Astrocyte (in vitro differentiated cells and primary cell): ENCODE measurements around the gene CABLES2. TPM values are rescaled to one million over a fixed set of nuclear protein-coding genes. Genes with fewer than 3 reads are reported as not detected.

ENCODE experiments used
- DNase-seq: peaks from one replicate; pipeline ENCODE4 v3.0.0-alpha.2; 2010; ENCODE audit warnings: low read depth
- FAIRE-seq: peaks from 2 replicates; lab custom pipeline; 2011; peaks lifted over from hg19 to GRCh38; lab: Jason Lieb, UNC
- H2AFZ ChIP-seq: 2 replicates; pipeline ENCODE4 v1.6.0; 2012; ENCODE audit warnings: low read depth, low read length, inconsistent platforms
- H3K27ac ChIP-seq: 2 replicates; pipeline ENCODE4 v1.5.1; 2011; ENCODE audit warnings: low read depth, low read length, inconsistent platforms
- H3K27me3 ChIP-seq: 2 replicates; pipeline ENCODE4 v1.6.0; 2011; ENCODE audit warnings: low read length, inconsistent platforms; ENCODE audit not compliant: insufficient read depth
- H3K36me3 ChIP-seq: 2 replicates; pipeline ENCODE4 v1.5.1; 2011; ENCODE audit warnings: low read length, inconsistent platforms; ENCODE audit not compliant: insufficient read depth
- H3K4me1 ChIP-seq: 2 replicates; pipeline ENCODE4 v1.5.1; 2011; ENCODE audit warnings: low read length, inconsistent platforms; ENCODE audit not compliant: insufficient read depth
- H3K4me2 ChIP-seq: 2 replicates; pipeline ENCODE4 v1.6.0; 2012; ENCODE audit warnings: low read length, inconsistent platforms
- H3K4me3 ChIP-seq: 2 replicates; pipeline ENCODE4 v1.5.1; 2011; ENCODE audit warnings: low read depth, mild to moderate bottlenecking, low read length, inconsistent platforms; ENCODE audit not compliant: insufficient read depth
- H3K79me2 ChIP-seq: 2 replicates; pipeline ENCODE4 v1.6.0; 2012; ENCODE audit warnings: mild to moderate bottlenecking, low read length, inconsistent platforms; ENCODE audit not compliant: insufficient read depth
- H3K9ac ChIP-seq: 2 replicates; pipeline ENCODE4 v1.6.0; 2012; ENCODE audit warnings: mild to moderate bottlenecking, low read length, inconsistent platforms
- H3K9me3 ChIP-seq: 2 replicates; pipeline ENCODE4 v1.5.1; 2012; ENCODE audit warnings: low read depth, mild to moderate bottlenecking, low read length, inconsistent platforms; ENCODE audit not compliant: insufficient read depth
- H4K20me1 ChIP-seq: 2 replicates; pipeline ENCODE4 v1.6.0; 2012; ENCODE audit warnings: low read length, inconsistent platforms; ENCODE audit not compliant: insufficient read depth
- H3K27ac Mint-ChIP-seq: one replicate; pipeline ENCODE4 v1.8.0; 2021; ENCODE audit warnings: mild to moderate bottlenecking, mixed read lengths; ENCODE audit not compliant: unreplicated experiment
- H3K27me3 Mint-ChIP-seq: one replicate; pipeline ENCODE4 v1.8.0; 2021; ENCODE audit warnings: low read depth, mixed read lengths; ENCODE audit not compliant: unreplicated experiment
- H3K36me3 Mint-ChIP-seq: one replicate; pipeline ENCODE4 v1.8.0; 2021; ENCODE audit warnings: low read depth, mixed read lengths; ENCODE audit not compliant: unreplicated experiment
- H3K4me1 Mint-ChIP-seq: one replicate; pipeline ENCODE4 v1.8.0; 2021; ENCODE audit warnings: low read depth, mixed read lengths; ENCODE audit not compliant: unreplicated experiment
- H3K4me3 Mint-ChIP-seq: one replicate; pipeline ENCODE4 v1.8.0; 2021; ENCODE audit warnings: mild to moderate bottlenecking, moderate library complexity, mixed read lengths; ENCODE audit not compliant: unreplicated experiment
- H3K9me3 Mint-ChIP-seq: one replicate; pipeline ENCODE4 v1.8.0; 2021; ENCODE audit warnings: mild to moderate bottlenecking, mixed read lengths; ENCODE audit not compliant: unreplicated experiment
- EZH2 ChIP-seq: IDR thresholded peaks from 2 replicates; pipeline ENCODE4 v1.6.1; 2012; ENCODE audit warnings: mild to moderate bottlenecking, low read length, inconsistent platforms; ENCODE audit not compliant: insufficient read depth
- total RNA-seq: library from RNA; stranded (reverse); gene quantifications from 2 replicates; pipeline ENCODE4 v1.2.1, GENCODE V29; 2021
- TF ChIP-seq, protein P1 (sequence below): IDR thresholded peaks from 2 replicates; pipeline ENCODE4 v1.5.1; 2011; ENCODE audit warnings: low read depth, mild to moderate bottlenecking, inconsistent platforms, low read length, moderate library complexity; ENCODE audit not compliant: insufficient read depth

CABLES2 gene
- total RNA-seq, 1 donor from 2014 or later, result 4.4 TPM

DNA sequence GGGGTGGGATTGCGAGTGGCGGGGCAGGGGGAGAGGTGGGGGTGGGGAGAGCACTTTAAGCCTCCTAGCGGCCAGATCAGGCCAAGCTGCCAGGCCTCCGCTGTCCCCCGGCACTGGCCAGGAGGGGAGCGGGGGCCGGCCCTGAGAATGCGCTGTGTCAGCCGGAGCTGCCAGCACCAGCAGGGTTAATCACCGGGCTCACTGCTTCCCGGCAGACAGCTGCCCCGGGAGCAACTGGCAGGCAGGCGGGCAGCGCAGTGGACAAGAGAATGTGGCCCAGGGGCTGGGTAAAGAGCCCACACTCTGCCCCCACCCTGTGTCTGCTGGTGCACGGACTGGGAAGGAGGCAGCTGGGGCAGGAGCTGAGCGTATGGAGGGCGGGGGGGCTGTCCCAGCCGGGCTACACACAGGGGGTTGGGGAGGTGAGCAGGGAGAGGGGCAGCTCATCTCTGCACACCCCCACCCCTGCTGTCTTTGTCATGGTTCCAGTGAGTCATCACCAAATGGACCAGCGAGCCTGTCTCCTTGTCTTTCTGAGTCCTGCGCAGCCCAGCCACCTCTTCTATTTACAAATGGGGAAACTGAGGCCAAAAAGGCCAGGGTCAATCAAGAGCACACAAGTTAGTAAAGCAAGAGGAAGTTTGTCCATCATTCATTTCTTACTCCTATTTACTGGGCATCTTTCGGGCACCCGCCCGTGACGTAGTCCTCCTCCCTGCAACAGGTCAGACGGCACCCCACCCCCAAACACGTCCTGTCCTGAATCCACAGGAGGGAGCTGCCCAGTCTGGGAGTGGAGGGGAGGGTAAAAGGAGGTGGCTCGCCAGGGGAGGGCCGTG, 37.9 kb downstream of the CABLES2 start:
- Histone ChIP-seq H3K4me2 (peak overlapping the region; percentile 79), H3K27ac (no peak overlapping the region), H3K4me3 (no peak overlapping the region), H2AFZ (no peak overlapping the region), H3K9ac (peak overlapping the region; percentile 15), H3K9me3 (no peaks in the 10 kb centered on the region), H3K4me1 (peaks cover 54% of the 10 kb centered on the region), H4K20me1 (peaks cover 35% of the 10 kb centered on the region), H3K27me3 (no peaks in the 10 kb centered on the region), H3K79me2 (peaks cover 8% of the 10 kb centered on the region), H3K36me3 (no peaks in the 10 kb centered on the region)
- Mint-ChIP-seq H3K36me3 (no peaks in the 10 kb centered on the region), H3K4me1 (peaks cover 25% of the 10 kb centered on the region), H3K9me3 (no peaks in the 10 kb centered on the region), H3K4me3 (peak overlapping the region; percentile 79), H3K27me3 (no peaks in the 10 kb centered on the region), H3K27ac (peak overlapping the region; percentile 87)
- FAIRE-seq (no peak), DNase-seq (no peak)
- no peak for TF ChIP-seq EZH2
- TF ChIP-seq, protein P1, sequence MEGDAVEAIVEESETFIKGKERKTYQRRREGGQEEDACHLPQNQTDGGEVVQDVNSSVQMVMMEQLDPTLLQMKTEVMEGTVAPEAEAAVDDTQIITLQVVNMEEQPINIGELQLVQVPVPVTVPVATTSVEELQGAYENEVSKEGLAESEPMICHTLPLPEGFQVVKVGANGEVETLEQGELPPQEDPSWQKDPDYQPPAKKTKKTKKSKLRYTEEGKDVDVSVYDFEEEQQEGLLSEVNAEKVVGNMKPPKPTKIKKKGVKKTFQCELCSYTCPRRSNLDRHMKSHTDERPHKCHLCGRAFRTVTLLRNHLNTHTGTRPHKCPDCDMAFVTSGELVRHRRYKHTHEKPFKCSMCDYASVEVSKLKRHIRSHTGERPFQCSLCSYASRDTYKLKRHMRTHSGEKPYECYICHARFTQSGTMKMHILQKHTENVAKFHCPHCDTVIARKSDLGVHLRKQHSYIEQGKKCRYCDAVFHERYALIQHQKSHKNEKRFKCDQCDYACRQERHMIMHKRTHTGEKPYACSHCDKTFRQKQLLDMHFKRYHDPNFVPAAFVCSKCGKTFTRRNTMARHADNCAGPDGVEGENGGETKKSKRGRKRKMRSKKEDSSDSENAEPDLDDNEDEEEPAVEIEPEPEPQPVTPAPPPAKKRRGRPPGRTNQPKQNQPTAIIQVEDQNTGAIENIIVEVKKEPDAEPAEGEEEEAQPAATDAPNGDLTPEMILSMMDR, result peak; percentile 6

DNA sequence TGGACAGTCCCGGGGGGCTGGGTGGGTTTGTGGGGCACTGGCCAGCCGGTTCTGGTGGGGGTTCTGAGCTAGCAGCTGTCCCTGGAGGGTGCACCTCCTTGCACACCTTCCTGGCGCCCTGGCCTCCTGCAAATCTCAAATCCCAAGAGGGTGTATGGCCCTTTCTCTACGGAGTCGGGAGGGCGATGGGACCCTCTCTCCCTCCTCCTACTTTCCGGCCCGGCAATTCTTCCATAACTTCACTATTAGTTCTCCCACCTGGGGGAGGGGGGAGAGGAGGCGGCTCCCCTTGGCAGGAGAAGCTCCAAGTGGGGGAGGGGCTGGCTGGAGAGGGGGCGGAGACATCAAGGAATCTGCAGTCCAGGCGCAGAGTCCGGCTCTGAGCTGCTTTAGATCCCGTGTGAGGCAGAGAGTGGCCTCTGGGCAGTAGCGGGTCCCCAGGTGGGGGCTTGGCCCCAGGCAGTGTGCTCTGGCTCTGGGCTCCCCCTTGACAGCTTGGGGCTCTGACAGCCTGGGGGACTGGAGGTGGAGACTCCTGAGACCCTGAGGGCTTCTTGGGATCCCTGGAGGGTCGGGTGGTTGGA, 38.6 kb downstream of the CABLES2 start:
- peaks cover 10% of the 10 kb centered on the region for H3K79me2 ChIP-seq
- H3K4me3 ChIP-seq, result no peak overlapping the region
- no peak for DNase-seq
- H3K9me3 Mint-ChIP-seq, result no peaks in the 10 kb centered on the region
- peak overlapping the region; percentile 79 for H3K4me2 ChIP-seq
- no peaks in the 10 kb centered on the region for H3K27me3 Mint-ChIP-seq
- peak overlapping the region; percentile 69 for H3K27ac Mint-ChIP-seq
- H3K27me3 ChIP-seq, result no peaks in the 10 kb centered on the region
- no peaks in the 10 kb centered on the region for H3K36me3 Mint-ChIP-seq
- TF ChIP-seq EZH2, result no peak
- TF ChIP-seq, protein P1, result no peak
- peaks cover 23% of the 10 kb centered on the region for H3K4me1 Mint-ChIP-seq
- H2AFZ ChIP-seq, result no peak overlapping the region
- peaks cover 40% of the 10 kb centered on the region for H4K20me1 ChIP-seq
- H3K4me1 ChIP-seq, result peaks cover 57% of the 10 kb centered on the region
- H3K36me3 ChIP-seq, result no peaks in the 10 kb centered on the region
- no peak overlapping the region for H3K27ac ChIP-seq
- no peak for FAIRE-seq
- no peaks in the 10 kb centered on the region for H3K9me3 ChIP-seq
- peak overlapping the region; percentile 72 for H3K4me3 Mint-ChIP-seq
- H3K9ac ChIP-seq, result no peak overlapping the region
